Measurements from ENCODE around the gene ABCA4.

DNA sequence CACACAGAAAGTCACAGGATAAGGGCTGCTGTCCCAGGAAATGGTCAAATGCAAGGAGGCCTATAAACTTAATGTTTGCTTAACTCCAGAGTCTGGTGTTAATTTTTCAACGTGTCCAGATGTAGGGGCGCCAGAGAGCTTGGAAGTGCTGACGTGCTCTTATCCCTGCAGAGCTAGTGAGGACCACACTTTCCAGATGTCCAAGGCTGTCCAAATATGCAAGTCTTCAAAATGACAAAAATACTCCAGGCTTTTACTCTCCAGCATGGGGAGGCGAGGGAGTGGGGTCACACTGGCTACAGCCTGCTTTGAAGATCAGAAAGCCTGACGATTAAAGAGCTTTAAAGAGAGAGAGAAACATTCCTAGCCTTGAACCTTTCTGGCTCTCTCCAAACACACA, 57.6 kb downstream of the ABCA4 start:
- TF ChIP-seq, protein P1, sequence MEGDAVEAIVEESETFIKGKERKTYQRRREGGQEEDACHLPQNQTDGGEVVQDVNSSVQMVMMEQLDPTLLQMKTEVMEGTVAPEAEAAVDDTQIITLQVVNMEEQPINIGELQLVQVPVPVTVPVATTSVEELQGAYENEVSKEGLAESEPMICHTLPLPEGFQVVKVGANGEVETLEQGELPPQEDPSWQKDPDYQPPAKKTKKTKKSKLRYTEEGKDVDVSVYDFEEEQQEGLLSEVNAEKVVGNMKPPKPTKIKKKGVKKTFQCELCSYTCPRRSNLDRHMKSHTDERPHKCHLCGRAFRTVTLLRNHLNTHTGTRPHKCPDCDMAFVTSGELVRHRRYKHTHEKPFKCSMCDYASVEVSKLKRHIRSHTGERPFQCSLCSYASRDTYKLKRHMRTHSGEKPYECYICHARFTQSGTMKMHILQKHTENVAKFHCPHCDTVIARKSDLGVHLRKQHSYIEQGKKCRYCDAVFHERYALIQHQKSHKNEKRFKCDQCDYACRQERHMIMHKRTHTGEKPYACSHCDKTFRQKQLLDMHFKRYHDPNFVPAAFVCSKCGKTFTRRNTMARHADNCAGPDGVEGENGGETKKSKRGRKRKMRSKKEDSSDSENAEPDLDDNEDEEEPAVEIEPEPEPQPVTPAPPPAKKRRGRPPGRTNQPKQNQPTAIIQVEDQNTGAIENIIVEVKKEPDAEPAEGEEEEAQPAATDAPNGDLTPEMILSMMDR (IDR thresholded peaks at IDR 0.05; ENCODE audit: borderline replicate concordance, extremely low read depth, low read length, poor library complexity, severe bottlenecking), result peak; percentile 35
- TF ChIP-seq EZH2 (IDR thresholded peaks at IDR 0.05; ENCODE audit: borderline replicate concordance, low read depth, low read length, severe bottlenecking), result no peak

Measured in DND-41 (cell line).